ENCODE measurements around the gene ACTG2.

The ACTG2 gene

GRCh38 chr2:73926493-73927327, 33.9 kb downstream of the ACTG2 start, which contains the start of gene DGUOK:
TSS of gene DGUOK (plus strand) at chr2:73926880. CDS start at chr2:73926911, 31 bp downstream.
- Histone ChIP-seq H3K36me3 (replicated peaks in 1 of 2; ENCODE audit: control insufficient read depth in 2 of 2, insufficient read depth in 2 of 2, low read length in 2 of 2) (peaks cover 0 to 24% of the 10 kb centered on the region in 2 donors), H3K4me1 (ENCODE audit: control insufficient read depth in 2 of 2, insufficient read depth in 1 of 2, low read depth in 1 of 2, low read length in 2 of 2) (peaks cover 0 to 6% of the 10 kb centered on the region in 2 donors), H3K27ac (replicated peaks; ENCODE audit: low read length) (peak within 1 kb of the TSS; percentile 39), H3K27me3 (ENCODE audit: control insufficient read depth in 3 of 3, insufficient read depth in 3 of 3, low read depth in 1 of 3, low read length in 3 of 3) (peaks cover 0 to 11% (median 0%) of the 10 kb centered on the region in 3 experiments), H3K14ac (ENCODE audit: low read length) (peak within 1 kb of the TSS; percentile 56), H3K9ac (ENCODE audit: low read depth, low read length, poor library complexity) (peak within 1 kb of the TSS; percentile 92), H3K23ac (ENCODE audit: low read depth, low read length, poor library complexity) (peak within 1 kb of the TSS; percentile 70), H4K8ac (ENCODE audit: low read depth, low read length) (no peak within 1 kb of the TSS), H3K4me2 (ENCODE audit: insufficient read depth, low read length, poor library complexity, severe bottlenecking) (peak within 1 kb of the TSS; percentile 63), H3K79me1 (ENCODE audit: low read depth, low read length) (peaks cover 2% of the 10 kb centered on the region), H2BK15ac (ENCODE audit: low read length) (peak within 1 kb of the TSS; percentile 53), H2BK120ac (ENCODE audit: low read depth, low read length) (no peak within 1 kb of the TSS), H2BK12ac (ENCODE audit: low read length) (peak within 1 kb of the TSS; percentile 87), H2BK5ac (ENCODE audit: low read length) (no peak within 1 kb of the TSS), H3K18ac (ENCODE audit: low read length) (peak within 1 kb of the TSS; percentile 89), H3K4me3 (ENCODE audit: low read length in 2 of 2) (peak within 1 kb of the TSS; percentile 60 to 90), H2AFZ (ENCODE audit: low read length) (peak within 1 kb of the TSS; percentile 84), H3K9me3 (replicated peaks in 1 of 2; ENCODE audit: control insufficient read depth in 2 of 2, insufficient read depth in 1 of 2, low read depth in 1 of 2, low read length in 2 of 2) (no peaks in the 10 kb centered on the region), H3K4ac (ENCODE audit: low read length) (no peak within 1 kb of the TSS), H2AK5ac (ENCODE audit: low read depth, low read length) (no peak within 1 kb of the TSS), H4K91ac (ENCODE audit: low read depth, low read length, poor library complexity) (no peak within 1 kb of the TSS)
- peak; percentile 95 for DNase-seq (ENCODE audit: low spot score)
- no CpG with 5 or more reads among the region's 50 CpGs for WGBS, 2 donors (ENCODE audit: extremely low coverage in 2 of 2, insufficient read length in 2 of 2, insufficient replicate concordance in 1 of 2)

DNA sequence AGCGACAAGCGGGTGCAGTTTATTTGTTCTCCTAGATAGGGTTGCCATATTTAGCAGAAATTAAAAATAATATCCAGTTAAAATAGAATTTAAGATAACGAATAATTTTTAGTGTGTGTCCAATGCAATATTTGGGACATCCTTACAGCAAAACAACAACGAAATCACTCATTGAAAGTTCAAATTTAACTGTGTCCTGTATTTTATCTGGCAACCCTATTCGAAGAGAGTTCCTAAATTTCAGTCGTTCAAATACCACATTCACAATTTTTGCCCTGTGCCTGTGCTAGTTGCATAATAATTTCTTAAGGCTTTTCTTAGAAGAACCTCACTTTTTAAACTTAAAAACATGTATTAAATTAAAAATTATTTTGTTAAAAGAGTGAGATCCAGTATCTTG, 34.5 kb downstream of the ACTG2 start:
- Histone ChIP-seq H3K9me3 (replicated peaks in 1 of 2; ENCODE audit: control insufficient read depth in 2 of 2, insufficient read depth in 1 of 2, low read depth in 1 of 2, low read length in 2 of 2) (no peaks in the 10 kb centered on the region), H2AFZ (ENCODE audit: low read length) (no peak overlapping the region), H4K8ac (ENCODE audit: low read depth, low read length) (no peak overlapping the region), H3K36me3 (replicated peaks in 1 of 2; ENCODE audit: control insufficient read depth in 2 of 2, insufficient read depth in 2 of 2, low read length in 2 of 2) (peaks cover 2 to 30% of the 10 kb centered on the region in 2 donors), H3K4ac (ENCODE audit: low read length) (no peak overlapping the region), H3K23ac (ENCODE audit: low read depth, low read length, poor library complexity) (no peak overlapping the region), H3K27ac (replicated peaks; ENCODE audit: low read length) (no peak overlapping the region), H3K4me2 (ENCODE audit: insufficient read depth, low read length, poor library complexity, severe bottlenecking) (peak overlapping the region; percentile 63), H2BK15ac (ENCODE audit: low read length) (no peak overlapping the region), H2BK5ac (ENCODE audit: low read length) (no peak overlapping the region), H2BK12ac (ENCODE audit: low read length) (no peak overlapping the region), H3K9ac (ENCODE audit: low read depth, low read length, poor library complexity) (no peak overlapping the region), H3K4me1 (ENCODE audit: control insufficient read depth in 2 of 2, insufficient read depth in 1 of 2, low read depth in 1 of 2, low read length in 2 of 2) (peaks cover 0 to 6% of the 10 kb centered on the region in 2 donors), H4K91ac (ENCODE audit: low read depth, low read length, poor library complexity) (no peak overlapping the region), H3K18ac (ENCODE audit: low read length) (no peak overlapping the region), H3K27me3 (ENCODE audit: control insufficient read depth in 3 of 3, insufficient read depth in 3 of 3, low read depth in 1 of 3, low read length in 3 of 3) (peaks cover 0 to 5% (median 0%) of the 10 kb centered on the region in 3 experiments), H3K14ac (ENCODE audit: low read length) (no peak overlapping the region), H2AK5ac (ENCODE audit: low read depth, low read length) (no peak overlapping the region), H3K4me3 (ENCODE audit: low read length in 2 of 2) (peak overlapping the region; percentile 60 to 90), H2BK120ac (ENCODE audit: low read depth, low read length) (no peak overlapping the region), H3K79me1 (ENCODE audit: low read depth, low read length) (peaks cover 2% of the 10 kb centered on the region)
- WGBS, 2 donors (ENCODE audit: extremely low coverage in 2 of 2, insufficient read length in 2 of 2, insufficient replicate concordance in 1 of 2): no CpG with 5 or more reads among the region's 6 CpGs
- DNase-seq (ENCODE audit: low spot score): no peak

- H3K4me3 ChIP-seq (ENCODE audit: low read length in 2 of 2): no peak overlapping the region
- peaks cover 6 to 46% of the 10 kb centered on the region in 2 donors for H3K36me3 ChIP-seq (replicated peaks in 1 of 2; ENCODE audit: control insufficient read depth in 2 of 2, insufficient read depth in 2 of 2, low read length in 2 of 2)
- H3K23ac ChIP-seq (ENCODE audit: low read depth, low read length, poor library complexity): no peak overlapping the region
- H3K4me1 ChIP-seq (ENCODE audit: control insufficient read depth in 2 of 2, insufficient read depth in 1 of 2, low read depth in 1 of 2, low read length in 2 of 2): peaks cover 0 to 6% of the 10 kb centered on the region in 2 donors
- no peak overlapping the region for H2BK15ac ChIP-seq (ENCODE audit: low read length)
- no peak for DNase-seq (ENCODE audit: low spot score)
- peak overlapping the region; percentile 26 for H3K4me2 ChIP-seq (ENCODE audit: insufficient read depth, low read length, poor library complexity, severe bottlenecking)
- no peak overlapping the region for H3K4ac ChIP-seq (ENCODE audit: low read length)
- no peak overlapping the region for H2AFZ ChIP-seq (ENCODE audit: low read length)
- no peak overlapping the region for H4K91ac ChIP-seq (ENCODE audit: low read depth, low read length, poor library complexity)
- no peak overlapping the region for H3K14ac ChIP-seq (ENCODE audit: low read length)
- H3K9ac ChIP-seq (ENCODE audit: low read depth, low read length, poor library complexity): no peak overlapping the region
- no peak overlapping the region for H2BK5ac ChIP-seq (ENCODE audit: low read length)
- H3K79me1 ChIP-seq (ENCODE audit: low read depth, low read length): peaks cover 2% of the 10 kb centered on the region
- H3K9me3 ChIP-seq (replicated peaks in 1 of 2; ENCODE audit: control insufficient read depth in 2 of 2, insufficient read depth in 1 of 2, low read depth in 1 of 2, low read length in 2 of 2): no peaks in the 10 kb centered on the region
- no CpG with 5 or more reads among the region's 2 CpGs for WGBS, 2 donors (ENCODE audit: extremely low coverage in 2 of 2, insufficient read length in 2 of 2, insufficient replicate concordance in 1 of 2)
- H3K27ac ChIP-seq (replicated peaks; ENCODE audit: low read length): no peak overlapping the region
- no peak overlapping the region for H4K8ac ChIP-seq (ENCODE audit: low read depth, low read length)
- H2BK120ac ChIP-seq (ENCODE audit: low read depth, low read length): no peak overlapping the region
- H3K27me3 ChIP-seq (ENCODE audit: control insufficient read depth in 3 of 3, insufficient read depth in 3 of 3, low read depth in 1 of 3, low read length in 3 of 3): no peaks in the 10 kb centered on the region
- no peak overlapping the region for H2AK5ac ChIP-seq (ENCODE audit: low read depth, low read length)
- no peak overlapping the region for H3K18ac ChIP-seq (ENCODE audit: low read length)
- no peak overlapping the region for H2BK12ac ChIP-seq (ENCODE audit: low read length)
Measured at GRCh38 chr2:73928963-73929347, 36.1 kb downstream of the ACTG2 start.

DNA sequence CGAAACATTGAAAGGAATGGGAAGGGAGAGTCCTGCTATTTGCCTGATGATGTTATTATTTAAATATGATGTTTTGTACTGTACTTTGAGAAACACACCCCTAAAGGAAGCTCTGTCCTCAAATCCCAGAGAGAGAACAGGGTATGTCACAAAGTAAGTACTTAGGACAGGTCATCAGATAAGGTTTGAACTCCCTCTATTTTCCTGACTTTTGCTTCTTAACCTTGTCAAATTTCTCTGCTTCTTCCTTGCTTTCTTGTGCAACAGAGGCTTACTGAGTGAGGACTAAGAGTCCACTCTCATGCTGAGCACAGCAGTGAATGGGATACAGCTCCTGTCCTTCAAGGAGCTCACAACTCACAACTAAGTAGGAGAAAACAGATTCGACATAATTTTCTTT, 37.6 kb downstream of the ACTG2 start:
- Histone ChIP-seq H3K27me3 (ENCODE audit: control insufficient read depth in 3 of 3, insufficient read depth in 3 of 3, low read depth in 1 of 3, low read length in 3 of 3) (no peaks in the 10 kb centered on the region), H4K8ac (ENCODE audit: low read depth, low read length) (no peak overlapping the region), H4K91ac (ENCODE audit: low read depth, low read length, poor library complexity) (no peak overlapping the region), H3K9ac (ENCODE audit: low read depth, low read length, poor library complexity) (no peak overlapping the region), H3K23ac (ENCODE audit: low read depth, low read length, poor library complexity) (no peak overlapping the region), H2BK12ac (ENCODE audit: low read length) (no peak overlapping the region), H3K4me3 (ENCODE audit: low read length in 2 of 2) (no peak overlapping the region), H3K36me3 (replicated peaks in 1 of 2; ENCODE audit: control insufficient read depth in 2 of 2, insufficient read depth in 2 of 2, low read length in 2 of 2) (peaks cover 6 to 59% of the 10 kb centered on the region in 2 donors), H3K14ac (ENCODE audit: low read length) (no peak overlapping the region), H3K4me2 (ENCODE audit: insufficient read depth, low read length, poor library complexity, severe bottlenecking) (no peak overlapping the region), H2AK5ac (ENCODE audit: low read depth, low read length) (no peak overlapping the region), H3K79me1 (ENCODE audit: low read depth, low read length) (peaks cover 2% of the 10 kb centered on the region), H2BK120ac (ENCODE audit: low read depth, low read length) (no peak overlapping the region), H3K9me3 (replicated peaks in 1 of 2; ENCODE audit: control insufficient read depth in 2 of 2, insufficient read depth in 1 of 2, low read depth in 1 of 2, low read length in 2 of 2) (no peaks in the 10 kb centered on the region), H3K27ac (replicated peaks; ENCODE audit: low read length) (no peak overlapping the region), H3K4ac (ENCODE audit: low read length) (no peak overlapping the region), H2BK5ac (ENCODE audit: low read length) (no peak overlapping the region), H2BK15ac (ENCODE audit: low read length) (no peak overlapping the region), H3K4me1 (ENCODE audit: control insufficient read depth in 2 of 2, insufficient read depth in 1 of 2, low read depth in 1 of 2, low read length in 2 of 2) (peaks cover 0 to 6% of the 10 kb centered on the region in 2 donors), H3K18ac (ENCODE audit: low read length) (no peak overlapping the region), H2AFZ (ENCODE audit: low read length) (no peak overlapping the region)
- WGBS, 2 donors (ENCODE audit: extremely low coverage in 2 of 2, insufficient read length in 2 of 2, insufficient replicate concordance in 1 of 2): no CpG with 5 or more reads among the region's 2 CpGs
- DNase-seq (ENCODE audit: low spot score): no peak
